Mesendoderm (in vitro differentiated cells): ENCODE data around the gene CFB.
"Not testable (repeated sequence)": the region's sequence is repeated elsewhere in the genome, so short reads cannot be mapped to it uniquely, and the experiment has no call there.

ENCODE experiments used
- DNase-seq: peaks from one replicate; pipeline ENCODE4 v3.0.0; 2013
- H2AK5ac ChIP-seq: 2 replicates; pipeline ENCODE4 v1.6.1; 2013; ENCODE audit warnings: low read length, inconsistent platforms
- H2BK120ac ChIP-seq: 2 replicates; pipeline ENCODE4 v1.6.1; 2013; ENCODE audit warnings: low read depth, mild to moderate bottlenecking, low read length, moderate library complexity, mixed read lengths
- H2BK15ac ChIP-seq: replicated peaks from 2 replicates; pipeline ENCODE4 v1.6.1; 2013; ENCODE audit warnings: low read depth, mild to moderate bottlenecking, moderate library complexity
- H2BK5ac ChIP-seq: 2 replicates; pipeline ENCODE4 v1.6.1; 2013; ENCODE audit warnings: low read length, inconsistent platforms
- H3K18ac ChIP-seq: 2 replicates; pipeline ENCODE4 v1.6.1; 2013; ENCODE audit warnings: mild to moderate bottlenecking, low read length, mixed read lengths
- H3K23ac ChIP-seq: one replicate; pipeline ENCODE4 v1.6.1; 2013; ENCODE audit warnings: low read length
- H3K27ac ChIP-seq: 2 replicates; pipeline ENCODE4 v1.5.1; 2013; ENCODE audit warnings: low read depth, mild to moderate bottlenecking, inconsistent platforms, low read length, moderate library complexity
- H3K27me3 ChIP-seq: 2 replicates; pipeline ENCODE4 v1.6.1; 2013; ENCODE audit warnings: low read length, control low read depth, mild to moderate bottlenecking, inconsistent platforms; ENCODE audit not compliant: insufficient read depth, poor library complexity
- H3K36me3 ChIP-seq: 2 replicates; pipeline ENCODE4 v1.6.1; 2013; ENCODE audit warnings: low read length, inconsistent platforms; ENCODE audit not compliant: control insufficient read depth, insufficient read depth
- H3K4ac ChIP-seq: one replicate; pipeline ENCODE4 v1.6.1; 2013; ENCODE audit warnings: low read depth, mild to moderate bottlenecking, low read length, moderate library complexity
- H3K4me1 ChIP-seq: 2 replicates; pipeline ENCODE4 v1.6.1; 2013; ENCODE audit warnings: low read depth, low read length, inconsistent platforms; ENCODE audit not compliant: control insufficient read depth
- H3K4me2 ChIP-seq: 2 replicates; pipeline ENCODE4 v1.6.1; 2013; ENCODE audit warnings: low read length
- H3K4me3 ChIP-seq: 2 replicates; pipeline ENCODE4 v1.5.1; 2013; ENCODE audit warnings: mild to moderate bottlenecking, low read length
- H3K56ac ChIP-seq: one replicate; pipeline ENCODE4 v1.6.1; 2013; ENCODE audit warnings: low read length
- H3K79me1 ChIP-seq: 2 replicates; pipeline ENCODE4 v1.6.1; 2013; ENCODE audit warnings: low read length, inconsistent platforms
- H3K79me2 ChIP-seq: 2 replicates; pipeline ENCODE4 v1.6.1; 2013; ENCODE audit warnings: mild to moderate bottlenecking, low read length; ENCODE audit not compliant: control insufficient read depth, insufficient read depth
- H3K9ac ChIP-seq: 2 replicates; pipeline ENCODE4 v1.6.1; 2013; ENCODE audit warnings: low read length, inconsistent platforms
- H4K5ac ChIP-seq: one replicate; pipeline ENCODE4 v1.6.1; 2013; ENCODE audit warnings: low read length
- H4K8ac ChIP-seq: one replicate; pipeline ENCODE4 v1.6.1; 2013; ENCODE audit warnings: low read depth, mild to moderate bottlenecking, control low read depth, low read length, moderate library complexity
- WGBS: extraction: QIAGEN DNeasy Blood & Tissue Kit; methylation state at CpG from one replicate; pipeline ENCODE4 v1.1.7; 2013; ENCODE audit warnings: low lambda C conversion rate, missing lambda C conversion rate; ENCODE audit not compliant: insufficient coverage; ENCODE audit errors: extremely low coverage; 5-methylcytosine and 5-hydroxymethylcytosine counted together

The CFB gene

DNA sequence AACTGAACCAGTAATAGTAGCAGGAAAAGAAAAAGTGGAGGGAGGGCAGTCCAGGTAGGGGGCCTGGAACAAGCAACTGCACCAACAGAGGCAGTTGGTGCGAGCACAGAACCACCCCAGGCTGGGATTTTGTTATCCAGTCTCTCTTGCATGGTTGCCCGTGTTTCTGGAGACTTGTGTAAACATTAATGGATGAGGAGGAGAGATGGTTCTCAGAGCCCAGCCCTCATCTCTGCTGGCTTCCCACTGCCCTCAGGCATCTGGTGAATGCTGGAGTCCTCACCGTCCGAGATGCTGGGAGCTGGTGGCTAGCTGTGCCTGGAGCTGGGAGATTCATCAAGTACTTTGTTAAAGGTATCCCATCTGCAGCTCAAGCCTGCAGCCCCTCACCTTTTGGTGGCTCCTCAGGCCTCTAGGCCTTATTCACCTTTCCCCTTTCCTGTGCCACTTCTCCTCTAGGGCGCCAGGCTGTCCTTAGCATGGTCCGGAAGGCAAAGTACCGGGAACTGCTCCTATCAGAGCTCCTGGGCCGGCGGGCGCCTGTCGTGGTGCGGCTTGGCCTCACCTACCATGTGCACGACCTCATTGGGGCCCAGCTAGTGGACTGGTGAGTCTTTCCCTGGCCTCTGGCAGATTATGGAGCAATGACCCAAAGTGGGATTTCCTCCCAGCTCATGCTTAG lies 34.4 kb downstream of the CFB start:
- not testable (repeated sequence) for H2BK5ac ChIP-seq, H3K27ac ChIP-seq, H3K27me3 ChIP-seq, H2BK15ac ChIP-seq, H3K36me3 ChIP-seq, H2AK5ac ChIP-seq, DNase-seq, H3K79me2 ChIP-seq, H3K56ac ChIP-seq, H3K4me3 ChIP-seq, H3K4me2 ChIP-seq, H3K4ac ChIP-seq, H3K23ac ChIP-seq, H4K8ac ChIP-seq, H3K79me1 ChIP-seq, H3K9ac ChIP-seq, H3K18ac ChIP-seq, H2BK120ac ChIP-seq, H3K4me1 ChIP-seq, H4K5ac ChIP-seq
- no CpG with 5 or more reads among the region's 13 CpGs for WGBS

DNA sequence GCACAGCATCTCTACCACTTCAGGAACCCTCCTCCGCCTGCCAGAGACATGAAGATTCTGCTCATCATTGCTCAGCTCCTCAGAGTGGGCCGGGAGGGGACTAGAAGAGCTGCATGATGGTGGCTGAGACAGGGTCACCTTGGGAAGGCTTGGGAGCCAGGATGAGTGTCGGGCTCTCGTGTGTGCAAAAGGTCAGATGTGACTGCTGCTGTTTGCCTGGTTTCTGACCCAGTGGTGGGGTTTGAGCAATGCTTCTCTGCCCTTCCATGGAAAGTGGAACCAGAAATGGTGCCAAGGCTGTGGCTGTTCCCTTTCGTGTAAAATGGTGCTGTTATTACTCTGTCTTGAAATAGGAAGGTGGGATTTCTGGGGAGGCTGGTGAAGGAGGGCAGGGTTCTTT lies 35.1 kb downstream of the CFB start:
- no CpG with 5 or more reads among the region's 5 CpGs for WGBS
- H3K9ac ChIP-seq, H2BK15ac ChIP-seq, DNase-seq, H3K56ac ChIP-seq, H3K79me1 ChIP-seq, H3K27ac ChIP-seq, H2BK5ac ChIP-seq, H3K18ac ChIP-seq, H2AK5ac ChIP-seq, H4K5ac ChIP-seq, H3K79me2 ChIP-seq, H3K4me1 ChIP-seq, H3K27me3 ChIP-seq, H3K4ac ChIP-seq, H3K4me3 ChIP-seq, H2BK120ac ChIP-seq, H3K23ac ChIP-seq, H4K8ac ChIP-seq, H3K4me2 ChIP-seq, H3K36me3 ChIP-seq: not testable (repeated sequence)

DNA sequence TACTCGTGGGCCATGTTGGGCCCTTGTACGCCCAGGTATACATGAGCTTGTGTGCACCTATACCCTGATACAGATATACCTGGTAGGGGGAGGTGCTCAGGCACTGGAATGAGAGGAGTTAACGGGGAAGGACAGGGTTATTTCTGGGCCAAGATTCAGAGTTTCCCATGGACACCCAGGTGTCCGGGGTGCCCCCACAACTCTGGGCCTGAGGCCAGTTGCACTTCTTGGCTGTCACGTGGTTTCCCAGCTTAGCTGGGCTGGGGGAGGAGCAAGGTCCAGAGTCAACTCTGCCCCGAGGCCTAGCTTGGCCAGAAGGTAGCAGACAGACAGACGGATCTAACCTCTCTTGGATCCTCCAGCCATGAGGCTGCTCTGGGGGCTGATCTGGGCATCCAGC lies 35.8 kb downstream of the CFB start, which contains the start of gene C4A:
Gene C4A (plus strand): TSS at position 314 of the 400 bp plus-strand sequence. CDS start 51 bp downstream, at position 365.
- H3K79me1 ChIP-seq, H2BK5ac ChIP-seq, H3K4me1 ChIP-seq, H4K5ac ChIP-seq, H3K79me2 ChIP-seq, H3K4me3 ChIP-seq, H2BK15ac ChIP-seq, H3K4me2 ChIP-seq, H3K27ac ChIP-seq, H3K56ac ChIP-seq, H3K9ac ChIP-seq, H3K23ac ChIP-seq, H4K8ac ChIP-seq, H2BK120ac ChIP-seq, H3K36me3 ChIP-seq, DNase-seq, H3K4ac ChIP-seq, H3K27me3 ChIP-seq, H3K18ac ChIP-seq, H2AK5ac ChIP-seq: not testable (repeated sequence)
- no CpG with 5 or more reads among the region's 7 CpGs for WGBS

DNA sequence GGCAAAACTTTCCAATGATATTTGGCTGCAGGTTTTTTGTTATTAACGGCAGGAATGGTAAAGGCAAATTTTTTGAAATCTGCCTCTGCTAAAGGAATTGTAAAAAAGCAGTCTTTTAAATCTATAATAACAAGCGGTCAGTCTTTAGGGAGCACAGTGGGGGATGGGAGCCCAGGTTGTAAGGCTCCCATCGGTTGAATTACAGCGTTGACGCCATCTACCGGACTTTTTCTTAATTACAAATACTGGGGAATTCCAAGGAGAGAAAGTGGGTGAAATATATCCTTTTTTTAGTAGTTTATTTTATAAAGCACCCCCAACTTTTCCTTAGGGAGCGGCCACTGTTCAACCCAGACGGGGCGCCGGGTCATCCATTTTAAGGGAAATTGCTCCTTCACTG lies 43.5 kb downstream of the CFB start:
- H3K9ac ChIP-seq, H2BK5ac ChIP-seq, H3K4me1 ChIP-seq, H3K18ac ChIP-seq, H3K27me3 ChIP-seq, H3K23ac ChIP-seq, H2AK5ac ChIP-seq, H3K56ac ChIP-seq, DNase-seq, H3K4me2 ChIP-seq, H2BK120ac ChIP-seq, H3K4me3 ChIP-seq, H3K36me3 ChIP-seq, H4K5ac ChIP-seq, H2BK15ac ChIP-seq, H3K79me1 ChIP-seq, H3K4ac ChIP-seq, H4K8ac ChIP-seq, H3K79me2 ChIP-seq, H3K27ac ChIP-seq: not testable (repeated sequence)
- no CpG with 5 or more reads among the region's 10 CpGs for WGBS

DNA sequence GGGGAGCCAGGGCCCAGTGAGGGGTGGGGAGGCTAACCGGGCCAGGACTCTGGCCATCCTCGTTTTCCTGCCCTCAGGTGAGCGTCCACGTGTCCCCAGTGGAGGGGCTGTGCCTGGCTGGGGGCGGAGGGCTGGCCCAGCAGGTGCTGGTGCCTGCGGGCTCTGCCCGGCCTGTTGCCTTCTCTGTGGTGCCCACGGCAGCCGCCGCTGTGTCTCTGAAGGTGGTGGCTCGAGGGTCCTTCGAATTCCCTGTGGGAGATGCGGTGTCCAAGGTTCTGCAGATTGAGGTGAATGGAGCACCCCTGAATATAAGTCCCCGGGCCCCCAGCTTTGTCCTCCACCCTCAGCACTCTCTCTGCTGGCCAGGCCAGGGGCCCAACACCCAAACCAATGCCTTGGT lies 48.5 kb downstream of the CFB start:
- H3K79me2 ChIP-seq, H2BK120ac ChIP-seq, H3K4me1 ChIP-seq, DNase-seq, H4K5ac ChIP-seq, H3K4ac ChIP-seq, H3K79me1 ChIP-seq, H3K9ac ChIP-seq, H3K27ac ChIP-seq, H2BK5ac ChIP-seq, H3K4me2 ChIP-seq, H3K56ac ChIP-seq, H3K23ac ChIP-seq, H3K27me3 ChIP-seq, H2BK15ac ChIP-seq, H2AK5ac ChIP-seq, H3K36me3 ChIP-seq, H3K18ac ChIP-seq, H3K4me3 ChIP-seq, H4K8ac ChIP-seq: not testable (repeated sequence)
- no CpG with 5 or more reads among the region's 14 CpGs for WGBS

DNA sequence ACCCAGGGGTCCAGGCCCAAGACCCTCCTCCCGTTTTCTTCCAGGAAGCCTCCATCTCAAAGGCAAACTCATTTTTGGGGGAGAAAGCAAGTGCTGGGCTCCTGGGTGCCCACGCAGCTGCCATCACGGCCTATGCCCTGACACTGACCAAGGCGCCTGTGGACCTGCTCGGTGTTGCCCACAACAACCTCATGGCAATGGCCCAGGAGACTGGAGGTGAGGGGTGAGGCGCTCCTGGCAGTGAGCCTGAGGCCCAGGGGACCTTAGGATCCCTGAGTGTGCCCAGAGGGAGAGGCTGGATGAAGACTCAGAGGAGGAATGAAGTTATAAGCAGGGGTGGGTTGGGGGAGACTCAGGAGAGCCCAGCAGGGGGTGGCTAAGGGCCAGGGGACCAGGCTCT lies 50.5 kb downstream of the CFB start:
- not testable (repeated sequence) for H3K27me3 ChIP-seq, H3K4me1 ChIP-seq, H3K36me3 ChIP-seq, H3K4ac ChIP-seq, H3K56ac ChIP-seq, H2BK120ac ChIP-seq, H3K79me2 ChIP-seq, H3K79me1 ChIP-seq, H2BK5ac ChIP-seq, H3K4me2 ChIP-seq, H2AK5ac ChIP-seq, H3K23ac ChIP-seq, H4K8ac ChIP-seq, H3K4me3 ChIP-seq, H3K18ac ChIP-seq, DNase-seq, H2BK15ac ChIP-seq, H3K9ac ChIP-seq, H4K5ac ChIP-seq, H3K27ac ChIP-seq
- WGBS, result no CpG with 5 or more reads among the region's 6 CpGs
